HG03460 (cell line): ENCODE data around the gene ACOX3.
"Not testable (repeated sequence)": the region's sequence is repeated elsewhere in the genome, so short reads cannot be mapped to it uniquely, and the experiment has no call there.

Experiments used
- ATAC-seq: cut with Tn5 transposase; IDR thresholded peaks from one replicate; pipeline ENCODE4 v1.9.1; 2021; ENCODE audit not compliant: unreplicated experiment

Gene ACOX3

DNA sequence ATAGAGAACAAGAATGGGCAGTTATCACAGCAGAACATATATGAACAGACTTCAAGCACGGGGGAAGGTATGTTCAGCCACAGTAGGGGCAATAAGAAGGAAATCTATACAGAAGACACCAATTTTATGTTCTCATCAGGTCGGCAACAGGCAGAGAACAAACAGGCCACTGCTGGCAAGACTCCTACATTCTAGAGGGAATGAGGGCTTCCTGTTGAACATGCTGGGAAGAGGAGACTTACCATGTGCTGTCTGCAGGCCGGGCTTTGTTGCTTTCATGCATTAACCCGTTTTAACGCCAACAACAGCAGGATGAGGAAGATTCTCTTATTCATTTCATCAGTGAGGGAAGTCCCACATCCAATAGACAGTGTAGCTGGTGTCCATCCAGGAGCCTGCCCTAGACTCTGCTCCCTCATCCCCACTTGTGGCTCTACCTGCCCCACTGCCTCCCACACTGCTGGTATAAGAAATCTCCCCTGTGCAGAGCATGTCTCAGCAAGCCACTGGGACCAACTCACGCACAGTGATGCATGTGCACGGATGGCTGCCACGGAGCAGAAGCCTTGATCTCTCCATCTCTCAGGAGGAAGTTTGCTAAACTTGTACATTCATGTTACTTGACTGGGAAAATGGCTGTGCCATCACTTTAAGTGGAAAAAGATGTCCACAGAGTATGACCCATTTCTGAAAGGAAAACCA is 84.5 kb downstream of the ACOX3 start:
- ATAC-seq = no peak

DNA sequence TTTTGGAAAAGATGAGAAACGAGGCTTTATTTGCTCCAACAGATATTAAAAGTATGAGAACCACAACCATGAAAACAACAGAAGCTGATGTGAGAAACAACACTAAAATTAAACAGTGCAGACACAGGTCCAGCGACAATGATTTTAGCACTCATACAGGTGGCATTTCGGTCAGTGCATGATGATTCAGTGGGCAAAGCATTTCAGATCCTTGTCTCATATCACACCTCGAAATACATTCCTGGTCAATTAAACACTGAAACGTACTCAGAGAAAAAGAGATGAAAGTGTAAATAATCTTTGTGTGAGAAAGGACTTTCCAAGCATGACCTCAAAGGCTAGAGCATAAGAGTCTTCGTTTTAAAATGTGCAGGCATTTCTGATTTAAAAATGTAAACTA is 85.2 kb downstream of the ACOX3 start:
- no peak for ATAC-seq

DNA sequence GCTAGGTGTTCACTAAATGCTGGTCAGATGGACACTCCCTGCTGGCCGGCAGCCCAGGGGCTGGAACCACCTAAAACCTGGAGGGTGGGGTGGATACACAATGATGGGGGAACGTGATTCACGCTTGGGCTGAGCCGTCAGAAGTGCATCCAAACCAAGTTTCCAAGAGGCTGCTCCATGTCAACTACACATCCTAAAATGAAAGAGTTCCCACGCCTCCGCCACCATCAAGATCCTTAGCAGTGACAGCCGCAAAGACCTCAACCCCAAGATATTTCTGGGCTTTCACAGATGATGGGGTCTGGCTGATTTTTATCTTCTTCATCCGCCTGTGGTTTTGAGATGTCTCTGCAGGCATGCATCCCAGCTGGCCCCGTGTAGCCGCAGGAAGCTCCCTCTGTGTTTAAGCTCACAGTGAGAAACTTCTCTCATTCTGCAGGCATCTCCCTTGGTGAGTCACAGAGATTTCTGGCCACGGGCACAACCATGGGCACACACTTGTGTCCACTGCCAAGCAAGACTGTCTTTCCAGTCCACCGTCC is 86.5 kb downstream of the ACOX3 start:
- ATAC-seq = no peak

DNA sequence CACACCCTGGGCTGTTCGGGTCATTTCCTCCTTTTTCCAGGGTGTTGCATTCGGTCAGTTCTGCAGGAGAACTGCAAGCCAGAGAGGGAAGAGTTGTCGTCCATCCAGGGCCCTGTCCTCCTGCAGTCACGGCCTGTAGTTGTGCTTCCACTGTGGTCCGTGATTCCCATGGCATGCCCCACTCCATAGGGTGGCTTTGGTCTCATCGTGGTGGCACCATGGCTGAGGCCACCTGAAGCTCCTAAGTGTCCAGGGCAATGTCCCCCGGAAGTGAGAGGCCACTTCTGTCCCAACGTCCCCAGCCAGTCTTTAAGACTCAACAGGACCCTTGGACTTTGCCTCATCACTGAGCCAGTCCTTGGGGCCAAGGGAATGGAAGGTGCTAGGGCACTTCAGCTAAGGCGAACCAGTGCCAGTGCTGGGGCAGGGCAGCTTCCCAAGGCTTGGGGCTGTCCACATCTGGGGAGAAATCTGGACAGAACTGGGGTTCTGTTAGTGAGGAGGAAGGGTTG is 87.3 kb downstream of the ACOX3 start:
- ATAC-seq = no peak

DNA sequence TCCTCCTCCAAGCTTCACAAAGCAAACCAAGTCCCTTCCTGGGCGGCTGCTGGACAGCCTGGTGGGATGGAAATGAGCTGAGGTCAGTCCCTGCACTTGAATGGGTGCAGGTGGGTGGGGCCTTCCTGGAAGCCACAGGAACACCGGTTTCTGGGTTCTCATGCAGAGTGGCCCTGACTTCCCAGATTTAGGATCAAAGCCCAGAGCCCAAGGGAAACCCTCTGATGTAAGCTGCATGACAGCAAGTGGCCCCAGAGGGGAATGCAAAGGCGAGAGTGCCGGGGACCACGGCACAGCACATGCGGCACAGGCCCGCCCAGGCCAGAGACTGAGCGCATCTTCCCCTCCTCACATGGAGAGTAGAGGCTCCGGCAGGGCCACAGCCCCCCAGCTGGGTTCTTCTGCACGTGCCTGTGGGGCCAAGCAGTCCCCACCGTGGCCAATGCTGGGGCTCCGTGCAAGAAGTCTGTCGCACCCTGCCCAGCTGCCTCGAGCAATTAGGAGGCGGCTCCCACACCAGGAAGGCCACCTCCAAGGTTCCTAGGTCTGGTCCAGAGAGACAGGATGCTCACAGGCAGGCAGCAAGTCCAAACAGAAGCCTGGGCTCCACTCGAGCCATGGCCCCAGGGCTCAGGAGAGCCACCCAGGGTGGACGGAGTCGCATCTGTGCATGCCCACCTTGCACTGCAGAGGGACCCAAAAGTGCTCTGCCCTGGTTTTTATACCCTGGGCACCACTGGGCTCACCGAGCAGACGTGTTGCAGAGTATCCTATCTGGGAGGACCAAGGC is 88.0 kb downstream of the ACOX3 start:
- ATAC-seq = no peak

DNA sequence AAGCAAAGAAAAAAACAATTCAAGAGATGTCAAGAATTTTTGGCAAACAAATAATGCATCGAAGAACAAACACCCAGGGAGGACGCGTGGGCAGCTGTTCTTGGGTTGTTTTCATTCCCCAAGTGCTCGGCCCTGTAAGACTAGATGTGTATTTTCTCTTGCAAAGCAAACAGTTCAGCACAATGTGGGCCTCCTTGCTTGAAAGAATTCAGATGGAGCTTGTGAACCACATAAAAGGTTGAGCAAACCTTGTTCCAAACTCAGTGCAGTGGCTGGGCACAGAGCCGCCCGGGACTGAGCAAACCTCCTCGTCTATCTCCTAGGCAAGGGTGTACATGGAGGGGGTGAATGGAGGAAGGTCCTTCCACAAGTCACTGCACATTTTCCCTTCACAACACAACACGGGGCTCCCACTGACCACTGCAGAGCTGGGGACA is 88.6 kb downstream of the ACOX3 start:
- ATAC-seq = no peak

DNA sequence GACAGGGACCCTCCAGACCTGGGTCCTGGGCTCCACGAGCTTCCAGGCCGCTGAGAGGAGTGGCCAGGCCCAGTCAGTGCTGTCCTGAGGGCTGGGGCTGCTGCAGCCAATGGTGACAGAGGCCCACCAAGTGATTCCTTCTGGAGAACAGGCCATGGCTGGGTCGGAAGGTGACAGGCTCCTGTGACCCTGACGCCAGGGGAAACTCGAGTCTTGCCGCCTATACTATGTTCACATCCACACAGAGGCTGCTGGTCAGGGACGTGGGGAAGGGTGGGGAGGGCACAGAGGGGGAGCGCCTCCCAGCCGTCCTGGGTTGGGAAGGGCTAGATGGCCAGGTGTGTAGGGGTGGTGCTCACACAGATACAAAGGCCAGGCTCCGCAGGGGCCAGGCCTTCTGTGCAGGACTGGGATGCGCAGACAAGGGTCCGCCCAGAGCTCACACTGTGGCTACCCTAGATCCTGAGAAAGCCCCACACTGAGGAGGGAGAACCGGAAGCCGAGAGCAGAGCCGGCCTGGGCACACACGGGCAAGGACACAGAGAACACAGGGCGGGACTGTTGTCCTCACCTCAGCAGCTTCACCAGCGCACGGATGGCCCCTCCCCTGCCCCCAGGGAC is 89.6 kb downstream of the ACOX3 start:
- no peak for ATAC-seq

DNA sequence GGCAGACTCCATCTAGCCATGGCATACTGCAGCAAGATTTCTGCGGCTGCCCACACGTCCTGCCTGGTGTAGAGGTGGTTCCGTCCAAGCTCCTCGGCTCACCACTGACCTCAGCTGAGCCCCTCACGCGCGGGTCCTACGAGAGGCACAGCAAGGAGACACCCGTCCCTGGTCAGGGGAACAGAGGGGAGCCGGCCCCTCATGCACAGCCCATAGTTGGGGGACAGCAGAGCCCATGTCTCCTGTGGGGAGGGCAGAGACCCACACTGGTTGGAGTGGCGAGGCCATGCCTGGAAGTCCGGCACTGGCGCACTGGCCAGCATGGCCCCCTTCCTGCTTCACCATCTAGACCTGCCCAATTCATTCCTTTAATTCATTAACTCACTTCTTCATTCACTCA is 90.2 kb downstream of the ACOX3 start:
- no peak for ATAC-seq

DNA sequence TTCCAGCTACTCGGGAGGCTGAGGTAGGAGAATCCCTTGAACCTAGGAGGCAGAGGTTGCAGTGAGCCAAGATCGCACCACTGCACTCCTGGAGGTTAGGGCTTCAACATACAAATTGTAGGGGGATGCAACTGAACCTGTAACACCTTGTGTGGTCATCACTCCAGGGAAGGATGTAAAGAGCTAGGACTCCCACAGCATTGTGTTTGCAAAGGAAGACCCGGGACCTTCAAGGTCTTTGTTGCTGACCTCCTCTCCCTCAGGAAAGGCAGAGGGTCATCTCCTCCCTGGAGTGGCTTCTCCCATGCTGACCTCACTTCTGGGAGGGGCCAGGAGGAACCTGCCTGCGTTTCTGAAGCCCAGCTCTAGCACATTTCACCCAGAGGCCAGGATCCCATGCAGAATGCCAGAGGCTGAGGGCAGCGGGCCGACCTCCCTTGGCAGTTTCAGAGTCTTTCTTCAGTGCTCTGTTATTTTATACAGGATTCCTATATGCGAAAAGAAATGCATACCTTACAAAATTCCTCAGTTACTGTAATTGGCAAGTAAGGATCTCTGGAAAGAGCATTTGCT is 90.8 kb downstream of the ACOX3 start:
- ATAC-seq = no peak

DNA sequence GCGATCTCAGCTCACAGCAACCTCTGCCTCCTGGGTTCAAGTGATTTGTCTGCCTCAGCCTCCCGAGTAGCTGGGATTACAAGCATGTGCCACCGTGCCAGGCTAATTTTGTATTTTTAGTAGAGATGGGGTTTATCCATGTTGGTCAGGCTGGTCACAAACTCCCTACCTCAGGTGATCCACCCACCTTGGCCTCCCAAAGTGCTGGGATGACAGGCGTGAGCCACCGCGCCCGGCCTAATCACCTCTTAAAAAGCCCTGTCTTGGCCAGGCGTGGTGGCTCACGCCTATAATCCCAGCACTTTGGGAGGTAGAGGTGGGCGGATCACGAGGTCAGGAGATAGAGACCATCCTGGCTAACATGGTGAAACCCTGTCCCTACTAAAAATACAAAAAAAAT is 91.3 kb downstream of the ACOX3 start:
- not testable (repeated sequence) for ATAC-seq

DNA sequence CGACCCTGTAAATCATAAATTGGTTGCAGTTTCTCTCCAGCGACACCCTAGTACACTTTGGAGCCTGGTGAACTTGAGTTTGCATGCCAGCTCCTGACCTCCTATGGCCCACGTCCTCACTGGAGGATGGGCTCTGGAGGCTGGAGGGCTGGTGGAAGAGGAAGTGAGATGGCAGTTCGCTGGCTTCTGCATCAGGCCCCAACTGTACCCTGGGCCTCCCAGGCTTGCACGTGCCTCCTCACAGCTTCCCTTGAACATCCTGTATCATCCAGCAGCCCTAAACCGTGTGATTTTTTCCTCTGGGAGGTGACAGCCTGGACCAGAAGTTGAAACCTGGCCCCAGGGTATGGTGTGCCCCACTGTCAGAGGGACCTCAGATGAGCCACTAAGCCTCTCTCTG is 92.5 kb downstream of the ACOX3 start:
- ATAC-seq = no peak

DNA sequence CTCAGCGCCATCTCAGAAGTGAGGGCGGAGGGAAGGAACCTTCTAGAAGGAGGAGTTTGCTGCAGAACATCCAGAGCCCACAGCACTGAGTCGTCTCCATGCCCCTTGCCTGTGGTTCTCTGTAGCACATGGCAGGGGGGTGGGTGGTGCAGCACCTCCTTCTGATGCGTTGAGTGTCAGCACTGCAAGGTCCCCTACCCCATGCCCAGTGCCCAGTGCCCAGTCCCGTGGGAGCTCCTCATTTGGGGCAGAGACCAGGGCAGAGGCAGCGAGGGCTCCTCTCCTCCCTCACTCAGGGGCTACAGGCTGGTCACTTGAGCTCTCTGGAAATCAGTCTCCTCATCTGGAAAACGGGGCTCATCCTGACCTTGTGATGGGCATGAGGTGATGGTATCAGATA is 92.9 kb downstream of the ACOX3 start:
- ATAC-seq = no peak

DNA sequence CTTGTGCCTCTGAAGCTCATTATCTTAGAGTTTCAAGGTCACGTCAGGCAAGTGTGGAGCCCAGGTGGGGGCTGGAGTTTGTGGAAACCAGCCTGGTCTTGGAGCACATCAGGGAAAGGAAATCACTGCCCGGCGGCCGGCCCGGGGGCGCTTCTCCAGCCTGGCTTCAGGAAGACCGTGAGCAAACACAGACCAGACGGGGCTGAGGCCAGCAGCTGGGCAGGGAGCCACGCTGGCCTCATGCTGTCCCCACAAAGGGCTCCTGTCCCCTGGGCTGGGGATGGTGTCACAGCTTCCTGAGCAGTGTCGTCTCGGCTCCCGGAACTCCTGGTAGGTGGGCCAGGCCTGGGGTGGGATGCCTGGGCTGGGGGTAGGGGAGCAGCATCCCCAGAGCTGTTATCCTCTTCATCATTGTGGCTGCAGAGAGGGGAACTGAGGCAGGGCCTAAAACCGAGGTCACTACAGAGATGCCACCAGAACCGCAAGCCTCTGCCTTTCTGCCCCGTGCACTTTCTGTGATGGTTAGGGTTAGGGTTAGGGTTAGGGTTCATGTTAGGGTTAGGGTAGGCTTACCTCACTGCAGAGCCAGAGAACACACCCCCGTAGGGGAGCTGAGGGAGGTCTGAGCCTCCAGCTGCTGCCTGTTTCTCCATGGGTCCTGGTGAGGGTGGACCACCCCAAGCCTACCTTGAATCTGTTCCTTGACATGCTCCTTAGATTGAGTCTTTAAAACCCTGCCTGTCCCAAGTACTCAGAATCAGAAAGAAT is 93.5 kb downstream of the ACOX3 start:
- ATAC-seq = no peak

DNA sequence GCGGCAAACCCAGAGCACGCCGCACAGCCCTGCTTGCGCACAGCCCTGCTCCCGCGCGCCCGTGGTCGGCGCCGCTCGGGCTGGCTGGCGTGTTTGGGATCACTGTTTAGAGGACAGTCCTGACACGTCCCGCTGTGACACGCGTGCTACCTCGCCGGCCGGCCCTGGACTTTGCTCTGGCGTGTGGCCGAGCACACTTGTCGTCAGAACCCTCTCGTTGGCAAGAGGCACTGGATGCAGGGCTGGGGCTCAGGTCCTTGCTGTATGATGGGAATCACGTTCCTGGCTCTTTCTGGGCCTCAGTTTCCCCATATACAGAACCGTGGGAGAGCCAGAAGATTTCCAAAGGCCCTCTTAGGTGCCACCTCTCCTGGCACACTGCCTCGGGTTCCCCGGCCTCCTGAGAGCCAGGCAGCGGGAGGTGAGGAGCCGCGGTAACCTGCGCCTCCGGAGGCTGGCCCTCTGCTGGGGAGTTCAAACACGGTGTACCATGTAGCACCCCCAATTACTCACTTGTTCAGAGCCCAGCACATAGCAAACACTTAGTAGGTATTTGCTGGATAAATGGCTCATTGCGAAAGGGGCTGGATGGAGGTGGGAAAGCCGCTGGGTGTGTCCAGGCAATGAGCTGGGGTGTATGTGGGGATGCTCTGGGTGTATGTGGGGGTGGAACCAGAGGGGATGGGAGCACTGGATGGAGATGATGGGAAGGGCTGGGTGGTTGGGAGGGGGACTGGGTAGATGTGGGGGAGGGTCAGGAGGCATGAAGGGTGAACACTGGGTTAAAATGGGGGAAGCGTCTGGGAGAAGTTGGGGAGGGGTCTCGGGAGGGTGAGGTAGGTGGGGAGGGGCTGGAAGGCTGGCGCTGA is 94.3 kb downstream of the ACOX3 start:
- no peak for ATAC-seq

DNA sequence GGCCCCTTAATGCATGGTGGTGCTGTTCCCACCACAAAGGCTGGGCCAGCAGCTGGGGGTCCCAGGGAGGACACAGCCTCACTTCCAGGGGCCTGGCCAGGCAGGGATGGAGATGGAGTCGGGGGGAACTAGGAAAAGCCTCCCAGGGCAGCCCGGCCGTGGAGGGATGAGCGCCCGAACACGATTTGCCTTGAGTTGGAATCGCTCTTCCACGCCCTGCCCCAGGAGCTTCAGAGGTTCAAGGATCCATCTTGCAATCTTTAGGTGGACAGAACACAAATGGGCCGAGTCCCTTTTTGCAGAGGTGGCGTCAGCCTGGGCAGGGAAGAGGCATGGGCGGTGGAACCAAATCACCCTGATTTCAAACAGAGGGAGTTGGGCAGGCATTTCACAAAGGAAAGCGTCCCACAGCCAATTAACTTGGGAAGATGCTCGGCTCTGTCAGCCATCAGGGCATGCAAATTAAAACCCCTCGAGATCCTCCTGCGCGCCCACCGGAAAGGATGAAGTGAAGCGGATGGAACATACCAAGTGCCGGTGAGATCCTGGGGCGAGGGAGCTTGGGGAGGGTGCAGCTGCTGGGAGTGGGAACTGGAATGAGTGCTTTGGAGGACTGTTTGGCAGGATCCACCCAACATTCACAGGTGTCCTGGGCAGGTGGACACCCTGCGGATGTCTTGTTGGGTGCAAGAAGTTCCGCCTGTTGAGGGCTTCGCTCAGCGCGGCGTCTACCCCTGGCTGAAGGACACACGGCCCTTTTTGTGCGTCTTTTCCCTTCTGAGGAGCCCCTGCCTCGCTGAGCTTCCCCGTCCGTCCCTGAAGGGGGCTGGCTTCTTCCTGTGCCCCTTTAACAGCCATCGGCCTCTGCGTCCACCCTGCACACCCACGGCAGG is 95.2 kb downstream of the ACOX3 start:
- no peak for ATAC-seq

DNA sequence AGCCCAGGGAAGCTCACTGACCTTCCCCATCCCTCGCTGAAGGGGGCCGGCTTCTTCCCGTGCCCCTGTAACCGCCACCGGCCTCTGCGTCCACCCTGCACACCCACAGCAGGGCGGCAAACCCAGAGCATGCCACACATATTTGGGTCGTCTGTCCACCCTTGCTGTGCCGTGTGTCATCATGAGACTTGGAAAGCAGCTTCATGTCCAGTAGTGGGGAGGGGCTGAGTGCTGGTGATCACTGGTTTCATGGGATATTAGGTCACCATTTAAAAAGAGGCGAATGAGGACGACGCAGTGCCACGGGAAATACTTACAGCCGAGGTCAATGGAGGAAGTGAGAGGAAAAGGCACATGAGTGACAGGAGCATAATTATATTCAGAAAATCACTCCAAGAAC is 96.1 kb downstream of the ACOX3 start:
- ATAC-seq = no peak

DNA sequence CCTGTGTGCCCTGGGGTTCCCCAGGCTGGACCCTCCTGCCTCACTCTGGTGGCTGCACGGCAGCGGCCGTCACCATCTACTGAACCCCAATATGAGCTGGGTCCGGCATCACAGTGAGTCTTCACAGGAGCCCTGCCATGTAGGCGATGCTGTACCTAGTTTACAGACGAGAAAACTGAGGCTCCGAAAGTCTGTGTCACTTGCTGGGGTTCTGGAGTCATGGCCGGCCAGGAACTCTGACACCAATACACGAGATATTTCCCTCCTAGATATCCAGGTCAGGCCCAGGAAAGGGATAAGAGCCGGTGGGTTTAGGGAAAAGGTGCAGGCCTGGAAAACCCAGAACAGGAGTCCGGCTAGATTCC is 96.6 kb downstream of the ACOX3 start:
- ATAC-seq = no peak

DNA sequence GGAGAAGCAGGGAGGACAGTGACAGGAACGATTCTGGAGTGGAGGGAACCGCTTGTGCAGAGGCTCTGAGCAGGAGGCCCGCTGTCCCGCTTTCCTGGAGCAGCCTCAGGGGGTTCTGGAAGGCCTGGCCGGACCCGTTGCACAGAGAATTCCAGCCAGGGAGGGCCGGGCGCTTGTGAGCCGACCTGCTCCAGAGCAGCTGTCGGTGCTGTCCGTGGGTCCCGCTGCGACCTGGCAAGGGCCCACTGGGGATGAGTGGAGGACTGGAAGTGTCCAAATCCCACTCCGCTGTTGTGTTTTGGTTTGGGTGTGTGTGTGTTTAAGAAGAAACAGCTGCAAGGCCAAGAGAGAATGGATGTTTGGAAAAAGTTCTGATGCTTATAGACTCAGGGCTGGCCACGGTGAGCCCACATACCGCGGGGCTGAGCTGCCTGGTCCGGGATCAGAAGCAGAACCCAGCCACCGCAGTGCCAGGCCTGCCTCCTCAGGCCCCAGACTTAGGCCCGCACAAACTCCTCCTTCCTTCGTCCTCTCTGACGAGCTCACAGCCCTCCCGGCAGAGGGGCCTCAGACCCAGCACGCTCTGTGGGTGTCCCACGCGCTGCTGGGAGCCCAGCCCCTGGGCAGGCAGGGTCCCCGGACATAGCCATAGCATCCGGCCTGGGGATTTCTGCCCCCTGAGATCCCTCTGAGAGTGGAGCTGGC is 97.1 kb downstream of the ACOX3 start:
- ATAC-seq = no peak
